ACC112 (cell line): Measurements from ENCODE around the gene CNTN4.

Experiments
- H2AFZ ChIP-seq: fragments of 200-600 bp; sonication (generic); one replicate; pipeline ENCODE4 v1.6.0; 2017; ENCODE audit warnings: antibody characterized with exemption, low read length; ENCODE audit not compliant: unreplicated experiment
- H3K27ac ChIP-seq: fragments of 200-600 bp; sonication (generic); 2 replicates; pipeline ENCODE4 v1.5.1; 2014; ENCODE audit warnings: low read depth, mild to moderate bottlenecking, antibody characterized with exemption, low read length, moderate library complexity
- H3K27me3 ChIP-seq: fragments of 200-600 bp; sonication (generic); 2 replicates; pipeline ENCODE4 v1.6.1; 2014; ENCODE audit warnings: mild to moderate bottlenecking, antibody characterized with exemption, low read length, moderate library complexity, mixed read lengths; ENCODE audit not compliant: insufficient read depth
- H3K36me3 ChIP-seq: fragments of 200-600 bp; sonication (generic); 2 replicates; pipeline ENCODE4 v1.6.1; 2016; ENCODE audit warnings: mild to moderate bottlenecking, antibody characterized with exemption, low read length, moderate library complexity, mixed read lengths; ENCODE audit not compliant: insufficient read depth
- H3K4me1 ChIP-seq: fragments of 200-600 bp; sonication (generic); one replicate; pipeline ENCODE4 v1.6.1; 2016; ENCODE audit warnings: low read length, mixed read lengths; ENCODE audit not compliant: insufficient read depth, unreplicated experiment, control insufficient read depth
- H3K4me3 ChIP-seq: fragments of 200-600 bp; sonication (generic); 2 replicates; pipeline ENCODE4 v1.5.1; 2014; ENCODE audit warnings: mild to moderate bottlenecking, low read depth, low read length
- H3K79me2 ChIP-seq: fragments of 200-600 bp; sonication (generic); one replicate; pipeline ENCODE4 v1.6.0; 2016; ENCODE audit warnings: low read length; ENCODE audit not compliant: control insufficient read depth, unreplicated experiment, insufficient read depth

CNTN4 gene

GRCh38 chr3:2947536-2947935 is 848.9 kb downstream of the CNTN4 start:
- no peak overlapping the region for H3K27ac ChIP-seq
- H2AFZ ChIP-seq: no peak overlapping the region
- H3K36me3 ChIP-seq: no peaks in the 10 kb centered on the region
- no peak overlapping the region for H3K4me3 ChIP-seq
- no peaks in the 10 kb centered on the region for H3K79me2 ChIP-seq
- H3K27me3 ChIP-seq: no peaks in the 10 kb centered on the region
- no peaks in the 10 kb centered on the region for H3K4me1 ChIP-seq

GRCh38 chr3:2948882-2949281 is 850.2 kb downstream of the CNTN4 start:
- Histone ChIP-seq H3K27ac (no peak overlapping the region), H3K4me3 (no peak overlapping the region), H3K4me1 (no peaks in the 10 kb centered on the region), H3K27me3 (no peaks in the 10 kb centered on the region), H2AFZ (no peak overlapping the region), H3K79me2 (no peaks in the 10 kb centered on the region), H3K36me3 (no peaks in the 10 kb centered on the region)

GRCh38 chr3:2950159-2950558 is 851.5 kb downstream of the CNTN4 start:
- H2AFZ ChIP-seq: no peak overlapping the region
- H3K4me3 ChIP-seq: no peak overlapping the region
- H3K36me3 ChIP-seq: no peaks in the 10 kb centered on the region
- no peaks in the 10 kb centered on the region for H3K4me1 ChIP-seq
- H3K27ac ChIP-seq: no peak overlapping the region
- H3K27me3 ChIP-seq: no peaks in the 10 kb centered on the region
- no peaks in the 10 kb centered on the region for H3K79me2 ChIP-seq

GRCh38 chr3:2957115-2957514 is 858.4 kb downstream of the CNTN4 start:
- Histone ChIP-seq H2AFZ (no peak overlapping the region), H3K36me3 (no peaks in the 10 kb centered on the region), H3K4me3 (no peak overlapping the region), H3K79me2 (no peaks in the 10 kb centered on the region), H3K4me1 (no peaks in the 10 kb centered on the region), H3K27ac (no peak overlapping the region), H3K27me3 (no peaks in the 10 kb centered on the region)

- H3K36me3 ChIP-seq: no peaks in the 10 kb centered on the region
- no peak overlapping the region for H3K27ac ChIP-seq
- H2AFZ ChIP-seq: no peak overlapping the region
- H3K4me3 ChIP-seq: no peak overlapping the region
- H3K79me2 ChIP-seq: no peaks in the 10 kb centered on the region
- H3K4me1 ChIP-seq: no peaks in the 10 kb centered on the region
- no peaks in the 10 kb centered on the region for H3K27me3 ChIP-seq
These were observed 859.9 kb downstream of the CNTN4 start for GRCh38 chr3:2958551-2958950.

- no peaks in the 10 kb centered on the region for H3K79me2 ChIP-seq
- H2AFZ ChIP-seq: no peak overlapping the region
- H3K27ac ChIP-seq: no peak overlapping the region
- H3K4me3 ChIP-seq: no peak overlapping the region
- no peaks in the 10 kb centered on the region for H3K27me3 ChIP-seq
- H3K36me3 ChIP-seq: no peaks in the 10 kb centered on the region
- no peaks in the 10 kb centered on the region for H3K4me1 ChIP-seq
These were observed 862.9 kb downstream of the CNTN4 start for GRCh38 chr3:2961576-2961975.

- Histone ChIP-seq H3K36me3 (no peaks in the 10 kb centered on the region), H2AFZ (no peak overlapping the region), H3K27me3 (no peaks in the 10 kb centered on the region), H3K79me2 (no peaks in the 10 kb centered on the region), H3K4me1 (no peaks in the 10 kb centered on the region), H3K4me3 (no peak overlapping the region), H3K27ac (no peak overlapping the region)
These were observed 869.2 kb downstream of the CNTN4 start for GRCh38 chr3:2967871-2968270.

- Histone ChIP-seq H3K27ac (no peak overlapping the region), H3K4me3 (no peak overlapping the region), H3K27me3 (no peaks in the 10 kb centered on the region), H2AFZ (no peak overlapping the region), H3K4me1 (no peaks in the 10 kb centered on the region), H3K79me2 (no peaks in the 10 kb centered on the region), H3K36me3 (no peaks in the 10 kb centered on the region)
These were observed 869.8 kb downstream of the CNTN4 start for GRCh38 chr3:2968475-2968874.

GRCh38 chr3:2976212-2976611 is 877.5 kb downstream of the CNTN4 start:
- no peak overlapping the region for H3K4me3 ChIP-seq
- no peaks in the 10 kb centered on the region for H3K4me1 ChIP-seq
- no peaks in the 10 kb centered on the region for H3K79me2 ChIP-seq
- no peak overlapping the region for H2AFZ ChIP-seq
- H3K27me3 ChIP-seq: no peaks in the 10 kb centered on the region
- no peaks in the 10 kb centered on the region for H3K36me3 ChIP-seq
- H3K27ac ChIP-seq: no peak overlapping the region

- Histone ChIP-seq H2AFZ (no peak overlapping the region), H3K36me3 (no peaks in the 10 kb centered on the region), H3K4me3 (no peak overlapping the region), H3K27ac (no peak overlapping the region), H3K79me2 (no peaks in the 10 kb centered on the region), H3K27me3 (no peaks in the 10 kb centered on the region), H3K4me1 (no peaks in the 10 kb centered on the region)
These were observed 878.1 kb downstream of the CNTN4 start for GRCh38 chr3:2976796-2977195.

GRCh38 chr3:2978977-2979732 is 880.5 kb downstream of the CNTN4 start:
- Histone ChIP-seq H3K79me2 (no peaks in the 10 kb centered on the region), H3K4me1 (no peaks in the 10 kb centered on the region), H3K36me3 (no peaks in the 10 kb centered on the region), H2AFZ (no peak overlapping the region), H3K27me3 (no peaks in the 10 kb centered on the region), H3K27ac (no peak overlapping the region), H3K4me3 (no peak overlapping the region)
